MCF 10A (cell line): ENCODE data around the gene OSCAR. TPM values are rescaled to one million over a fixed set of nuclear protein-coding genes. Genes with fewer than 3 reads are reported as not detected.

Experiments used
- BruUV-seq: library from RNA; stranded (reverse); fragments of 400-500 nt; replicated peaks from 2 replicates; lab custom pipeline; 2021; lab: Mats Ljungman, UMichigan
- CTCF ChIA-PET: fragments of 300-600 bp; sonication (Branson Sonifier 250); formaldehyde crosslinking; extraction: SDS; loops from one replicate; lab custom pipeline; 2021; ENCODE audit warnings: antibody characterized with exemption, inconsistent platforms; lab: Yijun Ruan, JAX
- POLR2A ChIA-PET: fragments of 300-600, 350-650 bp; sonication (Branson Sonifier 250); formaldehyde crosslinking; extraction: SDS; loops from one replicate; lab custom pipeline; 2020; ENCODE audit warnings: antibody characterized with exemption, inconsistent platforms; lab: Yijun Ruan, JAX
- DNase-seq: peaks from one replicate; pipeline ENCODE4 v3.0.0-alpha.2; 2018; ENCODE audit not compliant: unreplicated experiment
- H3K27ac Mint-ChIP-seq: one replicate; pipeline ENCODE4 v1.8.0; 2022; ENCODE audit warnings: mild to moderate bottlenecking, low read depth, mixed read lengths; ENCODE audit not compliant: unreplicated experiment
- H3K27me3 Mint-ChIP-seq: one replicate; pipeline ENCODE4 v1.8.0; 2022; ENCODE audit warnings: mixed read lengths; ENCODE audit not compliant: insufficient read depth, unreplicated experiment
- H3K36me3 Mint-ChIP-seq: one replicate; pipeline ENCODE4 v1.8.0; 2022; ENCODE audit warnings: mild to moderate bottlenecking, moderate library complexity, mixed read lengths; ENCODE audit not compliant: insufficient read depth, unreplicated experiment
- H3K4me1 Mint-ChIP-seq: one replicate; pipeline ENCODE4 v1.8.0; 2022; ENCODE audit warnings: mixed read lengths; ENCODE audit not compliant: insufficient read depth, unreplicated experiment
- H3K4me3 Mint-ChIP-seq: one replicate; pipeline ENCODE4 v1.8.0; 2022; ENCODE audit warnings: mild to moderate bottlenecking, moderate library complexity, mixed read lengths; ENCODE audit not compliant: unreplicated experiment
- H3K9me3 Mint-ChIP-seq: one replicate; pipeline ENCODE4 v1.8.0; 2022; ENCODE audit warnings: mixed read lengths; ENCODE audit not compliant: unreplicated experiment
- intact Hi-C: fragments of 100-400 bp; cut with micrococcal nuclease; formaldehyde crosslinking; loops from 2 replicates; pipeline ENCODE4 v1.14.1; 2022
- total RNA-seq: library from RNA; stranded (reverse); gene quantifications from 2 replicates; pipeline ENCODE4 v1.2.3, GENCODE V29; 2022
- TF ChIP-seq, protein P1 (sequence below): fragments of 200-600 bp; IDR thresholded peaks from one replicate; pipeline ENCODE4 v1.8.0; 2022; ENCODE audit warnings: antibody characterized with exemption, mild to moderate bottlenecking; ENCODE audit not compliant: unreplicated experiment

The OSCAR gene
- total RNA-seq, 1 experiment from 2014 or later, result 2.9 TPM

DNA sequence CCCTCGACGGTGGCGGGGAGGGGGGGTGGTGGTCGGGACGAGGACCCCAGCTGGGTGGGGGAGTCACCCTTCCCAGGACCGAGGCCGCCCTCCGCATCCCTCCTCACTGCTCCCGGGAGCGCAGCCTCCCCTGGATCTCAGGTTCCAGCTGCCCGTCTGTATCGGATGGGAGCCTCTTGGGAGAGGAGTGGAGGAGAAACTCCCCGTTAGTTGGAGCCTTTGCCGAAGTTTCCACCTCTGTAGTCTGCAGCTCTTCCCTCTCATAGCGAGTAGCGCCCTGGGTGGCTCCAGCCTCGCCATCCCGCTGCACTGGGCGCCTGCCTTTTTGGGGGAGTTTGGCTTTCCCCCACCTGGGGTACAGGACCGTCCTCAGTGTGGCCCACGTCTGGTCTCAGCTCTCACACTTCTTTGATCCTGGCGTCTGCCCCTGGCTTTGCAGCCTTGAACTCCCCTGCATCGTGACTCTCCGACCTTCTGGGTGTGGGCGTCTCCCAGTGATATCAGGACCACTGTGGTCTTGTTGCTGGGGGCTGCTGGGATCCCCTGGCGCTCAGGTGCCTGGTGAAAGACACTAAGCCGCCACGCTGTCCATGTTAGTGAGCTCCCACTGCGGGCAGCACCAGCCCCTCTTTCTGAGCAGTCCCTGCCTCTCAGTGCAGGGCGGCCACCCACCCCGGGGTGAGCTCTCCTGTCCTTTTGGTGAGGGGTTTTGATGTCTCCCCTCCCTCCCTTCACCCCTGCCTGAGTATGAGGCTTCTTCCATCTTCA is 38.1 kb upstream of the OSCAR start:
- CTCF ChIA-PET, result interaction anchor here (0.8 to 2.0 kb wide), 4 partner anchors 30 to 347 kb away, joined by 3 to 7 read pairs (median 3); no protein-coding TSS in a partner anchor

DNA sequence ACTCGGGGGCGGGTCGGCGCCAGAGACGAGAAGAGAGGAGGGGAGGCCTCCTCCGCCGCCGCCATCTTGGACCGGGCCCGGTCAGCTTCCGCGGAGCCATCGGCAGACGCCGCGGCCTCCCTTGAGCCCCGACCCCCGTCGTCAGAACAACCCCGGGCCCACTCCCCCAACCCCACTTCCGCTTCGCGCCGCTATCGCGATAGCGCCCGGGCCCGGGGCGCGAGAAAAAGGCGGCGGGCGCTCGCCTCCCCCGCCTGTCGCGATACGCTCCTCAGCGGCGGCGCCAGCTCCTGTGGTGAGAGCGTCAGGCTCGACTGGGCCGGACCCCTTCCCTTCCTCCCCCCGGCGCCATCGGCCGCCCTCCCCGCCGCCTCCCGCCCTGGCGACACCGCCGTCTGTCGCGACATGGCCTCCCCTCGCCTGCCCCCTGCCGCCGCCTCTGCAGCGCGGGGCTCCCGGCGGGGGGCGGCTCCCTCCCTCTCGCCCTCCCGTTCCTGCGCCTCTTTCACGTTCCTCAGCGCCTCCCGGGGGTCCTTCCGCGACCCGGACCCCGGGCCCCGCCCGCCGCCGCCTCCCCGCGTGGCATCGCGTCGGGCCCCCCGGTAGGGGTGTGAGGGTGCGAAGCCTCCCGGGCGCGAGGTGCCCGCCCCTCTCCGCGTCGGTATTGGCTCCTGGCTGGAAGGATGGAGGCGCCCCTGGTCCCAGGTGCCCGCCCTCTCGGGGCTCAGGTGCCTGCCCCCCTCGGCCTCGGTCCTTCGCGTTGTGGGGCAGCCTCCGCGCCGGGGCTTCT is 37.3 kb upstream of the OSCAR start, which contains the start of gene CNOT3:
TSS of gene CNOT3 (plus strand) at position 64 of the 790 bp plus-strand sequence. CDS start 5,217 bp downstream, outside the sequence.
- H3K4me1 Mint-ChIP-seq, result peaks cover 25% of the 10 kb centered on the region
- no peaks in the 10 kb centered on the region for H3K27me3 Mint-ChIP-seq
- BruUV-seq, result no TSS peak
- H3K27ac Mint-ChIP-seq, result peak within 1 kb of the TSS; percentile 92
- DNase-seq, result no peak
- peaks cover 3% of the 10 kb centered on the region for H3K36me3 Mint-ChIP-seq
- POLR2A ChIA-PET, result interaction anchor here (0.6 to 5.7 kb wide), 19 partner anchors 10 to 1463 kb away, joined by 3 to 110 read pairs (median 5); partner anchors contain the start of genes LENG1, LENG8, MBOAT7 and MYADM
- CTCF ChIA-PET, result interaction anchor here (2.0 kb wide), 1 partner anchor 31 kb away, joined by 7 read pairs; no protein-coding TSS in a partner anchor
- peak within 1 kb of the TSS; percentile 79 for H3K4me3 Mint-ChIP-seq
- intact Hi-C loops, result loop anchor here (2.0 kb wide), 3 partner anchors 21 to 269 kb away; partner anchors contain the start of genes LENG1 and MBOAT7
- TF ChIP-seq, protein P1, sequence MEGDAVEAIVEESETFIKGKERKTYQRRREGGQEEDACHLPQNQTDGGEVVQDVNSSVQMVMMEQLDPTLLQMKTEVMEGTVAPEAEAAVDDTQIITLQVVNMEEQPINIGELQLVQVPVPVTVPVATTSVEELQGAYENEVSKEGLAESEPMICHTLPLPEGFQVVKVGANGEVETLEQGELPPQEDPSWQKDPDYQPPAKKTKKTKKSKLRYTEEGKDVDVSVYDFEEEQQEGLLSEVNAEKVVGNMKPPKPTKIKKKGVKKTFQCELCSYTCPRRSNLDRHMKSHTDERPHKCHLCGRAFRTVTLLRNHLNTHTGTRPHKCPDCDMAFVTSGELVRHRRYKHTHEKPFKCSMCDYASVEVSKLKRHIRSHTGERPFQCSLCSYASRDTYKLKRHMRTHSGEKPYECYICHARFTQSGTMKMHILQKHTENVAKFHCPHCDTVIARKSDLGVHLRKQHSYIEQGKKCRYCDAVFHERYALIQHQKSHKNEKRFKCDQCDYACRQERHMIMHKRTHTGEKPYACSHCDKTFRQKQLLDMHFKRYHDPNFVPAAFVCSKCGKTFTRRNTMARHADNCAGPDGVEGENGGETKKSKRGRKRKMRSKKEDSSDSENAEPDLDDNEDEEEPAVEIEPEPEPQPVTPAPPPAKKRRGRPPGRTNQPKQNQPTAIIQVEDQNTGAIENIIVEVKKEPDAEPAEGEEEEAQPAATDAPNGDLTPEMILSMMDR, result no peak
- no peaks in the 10 kb centered on the region for H3K9me3 Mint-ChIP-seq

More for the DNA sequence above, 38.1 kb upstream of the OSCAR start:
- TF ChIP-seq, protein P1, result no peak
- peak overlapping the region; percentile 79 for H3K4me3 Mint-ChIP-seq
- no peaks in the 10 kb centered on the region for H3K27me3 Mint-ChIP-seq
- H3K4me1 Mint-ChIP-seq, result peaks cover 25% of the 10 kb centered on the region
- no peak for DNase-seq
- peaks cover 7% of the 10 kb centered on the region for H3K36me3 Mint-ChIP-seq
- H3K9me3 Mint-ChIP-seq, result no peaks in the 10 kb centered on the region
- intact Hi-C loops, result no loop called here
- no TSS peak for BruUV-seq
- H3K27ac Mint-ChIP-seq, result peak overlapping the region; percentile 92
- POLR2A ChIA-PET, result interaction anchor here (0.6 to 5.7 kb wide), 4 partner anchors 9 to 60 kb away, joined by 3 to 110 read pairs (median 3); partner anchors contain the start of genes LENG1, PRPF31 and TFPT

DNA sequence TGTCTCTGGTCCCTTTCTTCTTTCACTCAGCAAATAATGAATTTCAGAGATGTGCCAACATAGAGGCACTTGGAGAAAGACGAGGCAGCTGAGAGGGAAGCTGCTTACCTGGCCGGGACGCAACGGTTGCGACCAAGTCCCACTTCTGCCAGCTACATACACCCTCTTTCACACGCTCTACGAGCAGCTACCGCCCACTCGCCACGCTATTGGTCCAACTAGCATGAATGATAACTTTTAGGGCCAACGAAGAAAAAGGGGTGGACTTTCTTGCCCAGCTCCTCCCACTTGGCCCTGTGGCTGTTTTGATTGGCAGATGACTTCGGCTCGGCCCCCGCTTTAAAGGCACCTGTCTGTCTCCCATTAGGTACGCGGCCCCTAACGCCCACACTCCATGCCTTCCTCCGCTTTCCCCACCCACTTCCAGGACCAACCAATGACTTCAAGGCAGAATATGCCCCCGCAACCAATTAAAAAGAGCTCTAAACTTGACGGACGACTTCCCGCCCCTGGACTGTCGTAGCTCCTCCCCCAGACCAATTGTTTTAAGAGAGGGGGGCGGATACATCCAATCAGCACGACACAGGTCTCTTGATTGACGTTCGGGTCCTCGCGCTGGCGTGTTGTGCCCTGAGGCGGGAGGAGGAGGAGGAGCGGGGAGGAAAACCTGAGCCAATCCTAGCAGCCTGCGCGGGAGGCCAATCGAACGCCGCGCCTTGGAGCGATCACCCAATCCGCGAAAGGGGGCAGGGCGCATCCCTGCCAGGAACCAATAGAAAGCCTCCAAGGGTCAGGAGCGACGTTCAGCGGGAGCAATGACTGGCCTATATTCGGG is 36.5 kb upstream of the OSCAR start:
- CTCF ChIA-PET, result interaction anchor here (0.5 to 2.0 kb wide), 8 partner anchors 22 to 296 kb away, joined by 3 to 7 read pairs (median 3); partner anchors contain the start of gene LENG1
- H3K36me3 Mint-ChIP-seq, result peaks cover 7% of the 10 kb centered on the region
- TF ChIP-seq, protein P1, result no peak
- no peaks in the 10 kb centered on the region for H3K9me3 Mint-ChIP-seq
- H3K4me1 Mint-ChIP-seq, result peaks cover 25% of the 10 kb centered on the region
- peak; percentile 100 for DNase-seq
- POLR2A ChIA-PET, result interaction anchor here (0.6 to 5.7 kb wide), 29 partner anchors 10 to 1954 kb away, joined by 3 to 110 read pairs (median 4); partner anchors contain the start of genes LENG1, LENG8, MBOAT7 and MYADM
- no peaks in the 10 kb centered on the region for H3K27me3 Mint-ChIP-seq
- BruUV-seq, result no TSS peak
- peak overlapping the region; percentile 79 for H3K4me3 Mint-ChIP-seq
- intact Hi-C loops, result loop anchor here (2.0 kb wide), 3 partner anchors 22 to 268 kb away; partner anchors contain the start of genes LENG1 and MBOAT7
- H3K27ac Mint-ChIP-seq, result peak overlapping the region; percentile 92
